ENCODE data around the gene SEC61A1.

Gene SEC61A1

DNA sequence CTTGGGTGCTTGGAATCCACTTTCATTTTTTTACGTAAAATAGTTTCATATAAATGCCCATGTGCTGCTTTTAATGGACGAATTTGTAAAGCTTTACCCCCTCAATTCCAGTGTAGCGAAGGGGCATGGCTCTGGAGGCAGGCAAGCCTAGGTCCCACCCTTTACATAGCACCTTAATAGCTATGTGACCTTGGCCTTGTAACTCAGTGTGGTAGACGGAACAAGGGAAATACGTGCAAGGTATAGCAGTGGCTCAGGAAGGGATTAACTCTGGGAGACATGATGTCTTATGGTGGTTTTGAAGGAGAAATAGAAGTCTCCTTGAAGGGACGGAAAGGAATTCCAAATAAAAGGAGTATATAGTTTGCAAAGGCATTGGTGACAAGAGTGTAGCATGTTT, 1.4 kb downstream of the SEC61A1 start:
- no peak for DNase-seq (ENCODE audit: low spot score)
- in situ Hi-C loops (cut with MboI; ENCODE audit: low pct_unique_long_range_greater_than_20kb, low sequenced_read_pairs, unreplicated experiment) = no loop called here
- no peak for TF ChIP-seq CTCF (IDR thresholded peaks at IDR 0.05; ENCODE audit: extremely low read depth, insufficient read depth, missing control alignments)

- in situ Hi-C loops (cut with MboI; ENCODE audit: low pct_unique_long_range_greater_than_20kb, low sequenced_read_pairs, unreplicated experiment) = no loop called here
- no peak for DNase-seq (ENCODE audit: low spot score)
- no peak for TF ChIP-seq CTCF (IDR thresholded peaks at IDR 0.05; ENCODE audit: extremely low read depth, insufficient read depth, missing control alignments)
Observed at GRCh38 chr3:128054367-128054766, 2.1 kb downstream of the SEC61A1 start.

GRCh38 chr3:128056258-128056657, 4.0 kb downstream of the SEC61A1 start:
- in situ Hi-C loops (cut with MboI; ENCODE audit: low pct_unique_long_range_greater_than_20kb, low sequenced_read_pairs, unreplicated experiment) = no loop called here
- TF ChIP-seq CTCF (IDR thresholded peaks at IDR 0.05; ENCODE audit: extremely low read depth, insufficient read depth, missing control alignments) = no peak
- no peak for DNase-seq (ENCODE audit: low spot score)

DNA sequence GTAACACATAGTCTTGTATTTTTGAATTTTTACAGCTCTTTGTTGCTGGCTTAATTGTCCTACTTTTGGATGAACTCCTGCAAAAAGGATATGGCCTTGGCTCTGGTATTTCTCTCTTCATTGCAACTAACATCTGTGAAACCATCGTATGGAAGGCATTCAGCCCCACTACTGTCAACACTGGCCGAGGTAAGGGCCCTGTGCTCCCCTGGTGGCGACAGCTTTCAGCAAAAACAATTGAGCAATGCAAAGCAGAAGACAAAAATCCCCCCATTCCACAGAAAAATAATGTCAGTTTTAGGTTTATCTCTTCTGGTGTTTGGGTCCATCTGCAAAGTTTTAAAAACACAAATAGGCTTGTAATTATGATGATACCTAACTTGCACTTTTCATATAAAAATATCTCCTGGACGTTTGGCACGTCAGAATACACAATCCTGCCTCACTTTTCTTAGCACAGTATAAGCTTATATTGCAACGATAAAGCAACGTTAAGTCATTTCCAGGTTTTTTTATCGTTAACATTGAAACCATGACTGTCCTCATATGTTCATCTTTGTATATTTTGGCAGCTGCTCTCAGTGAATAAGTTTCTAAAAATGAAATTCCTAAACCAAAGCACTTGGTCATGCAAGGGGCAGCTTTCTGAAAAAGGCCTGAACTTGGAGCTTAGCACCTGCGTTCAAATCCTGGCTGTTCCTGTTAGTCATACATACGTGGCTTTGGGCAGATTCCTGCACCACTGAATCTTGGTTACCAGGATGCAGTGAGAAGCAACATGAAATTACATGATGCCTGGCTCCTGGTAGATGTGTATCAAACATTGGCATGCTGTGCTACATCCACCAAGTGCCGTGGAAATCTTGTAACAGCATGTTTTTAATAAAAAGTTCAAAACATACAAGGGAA, 8.5 kb downstream of the SEC61A1 start:
- no peak for TF ChIP-seq CTCF (IDR thresholded peaks at IDR 0.05; ENCODE audit: extremely low read depth, insufficient read depth, missing control alignments)
- in situ Hi-C loops (cut with MboI; ENCODE audit: low pct_unique_long_range_greater_than_20kb, low sequenced_read_pairs, unreplicated experiment) = no loop called here
- DNase-seq (ENCODE audit: low spot score) = no peak

DNA sequence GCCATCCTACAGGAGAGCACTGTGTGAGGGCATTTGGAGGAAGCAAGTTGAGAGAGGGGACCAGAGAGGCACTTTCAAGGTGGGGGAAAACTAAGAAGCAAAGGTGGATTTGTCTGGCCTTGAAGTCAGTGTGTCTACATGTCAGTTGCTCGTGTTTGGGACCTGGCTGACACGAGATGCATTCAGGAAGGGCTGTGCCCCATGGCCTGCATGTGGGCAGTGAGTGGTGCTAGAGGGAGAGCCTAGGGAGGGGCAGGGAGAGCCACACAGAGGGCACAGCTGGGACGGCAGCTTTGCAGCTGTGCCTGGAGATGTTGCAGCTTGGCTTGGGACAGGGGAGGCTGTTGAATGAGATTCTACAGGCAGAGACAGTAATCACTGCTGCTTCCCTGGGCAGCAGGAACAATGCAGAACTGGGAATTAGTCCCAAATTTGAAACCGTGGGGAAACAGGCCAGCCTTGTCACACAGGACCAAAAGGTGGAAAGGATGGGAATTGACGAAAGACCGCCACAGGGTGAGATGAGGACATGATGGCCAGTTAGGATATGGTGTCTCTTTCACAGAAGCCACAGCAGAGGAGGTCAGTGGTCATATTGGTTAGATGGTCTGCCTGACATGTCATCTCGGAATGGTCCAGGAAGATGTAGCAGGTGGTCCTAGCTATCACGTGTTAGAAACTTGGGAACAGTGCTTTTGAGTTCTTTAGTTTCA, 10.0 kb downstream of the SEC61A1 start:
- no peak for TF ChIP-seq CTCF (IDR thresholded peaks at IDR 0.05; ENCODE audit: extremely low read depth, insufficient read depth, missing control alignments)
- DNase-seq (ENCODE audit: low spot score) = no peak
- in situ Hi-C loops (cut with MboI; ENCODE audit: low pct_unique_long_range_greater_than_20kb, low sequenced_read_pairs, unreplicated experiment) = no loop called here

GRCh38 chr3:128063865-128064264, 11.6 kb downstream of the SEC61A1 start:
- TF ChIP-seq CTCF (IDR thresholded peaks at IDR 0.05; ENCODE audit: extremely low read depth, insufficient read depth, missing control alignments) = no peak
- in situ Hi-C loops (cut with MboI; ENCODE audit: low pct_unique_long_range_greater_than_20kb, low sequenced_read_pairs, unreplicated experiment) = no loop called here

More at GRCh38 chr3:128063865-128064264, 11.6 kb downstream of the SEC61A1 start:
- no peak for DNase-seq (ENCODE audit: low spot score)
